ENCODE data around the gene FRMD4B.

The FRMD4B gene

DNA sequence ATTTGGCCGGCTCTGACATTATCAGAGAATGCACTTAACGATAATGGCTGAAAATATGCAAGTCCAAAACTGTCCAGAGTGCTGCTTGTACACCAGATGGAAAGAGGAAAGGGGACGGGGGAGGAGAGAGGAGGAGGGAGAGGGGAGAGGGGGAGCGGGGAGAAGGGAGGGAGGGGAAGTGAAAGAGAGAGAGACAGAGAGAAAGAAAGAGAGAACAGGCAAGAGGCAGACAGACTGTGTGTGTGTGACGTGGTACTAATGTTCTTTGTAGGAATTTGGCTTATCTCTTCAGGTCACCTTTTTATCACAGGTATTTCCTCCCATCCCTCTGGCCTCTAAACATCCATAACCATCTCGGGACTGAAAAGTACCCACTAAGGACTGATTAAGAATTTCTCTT is 188.4 kb downstream of the FRMD4B start:
- DNase-seq: no peak

DNA sequence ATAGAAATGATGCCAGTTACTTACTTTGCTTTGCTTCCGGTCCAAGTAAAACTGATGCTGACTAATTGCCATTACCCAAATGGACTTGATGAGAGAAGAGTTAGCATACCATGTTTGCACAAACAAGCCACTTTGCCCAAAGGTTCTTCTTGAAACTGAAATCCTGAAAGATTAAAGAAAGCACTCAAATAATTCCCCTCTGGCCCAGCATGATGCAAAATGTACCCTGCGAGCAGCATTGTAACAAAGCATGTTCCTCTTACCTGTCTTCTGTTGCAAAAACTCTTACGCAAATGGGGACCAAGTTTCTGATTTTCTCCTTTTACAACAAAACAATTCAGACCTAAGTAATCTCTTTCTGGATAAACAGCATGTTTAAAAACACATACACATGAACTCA is 189.0 kb downstream of the FRMD4B start:
- no peak for DNase-seq

DNA sequence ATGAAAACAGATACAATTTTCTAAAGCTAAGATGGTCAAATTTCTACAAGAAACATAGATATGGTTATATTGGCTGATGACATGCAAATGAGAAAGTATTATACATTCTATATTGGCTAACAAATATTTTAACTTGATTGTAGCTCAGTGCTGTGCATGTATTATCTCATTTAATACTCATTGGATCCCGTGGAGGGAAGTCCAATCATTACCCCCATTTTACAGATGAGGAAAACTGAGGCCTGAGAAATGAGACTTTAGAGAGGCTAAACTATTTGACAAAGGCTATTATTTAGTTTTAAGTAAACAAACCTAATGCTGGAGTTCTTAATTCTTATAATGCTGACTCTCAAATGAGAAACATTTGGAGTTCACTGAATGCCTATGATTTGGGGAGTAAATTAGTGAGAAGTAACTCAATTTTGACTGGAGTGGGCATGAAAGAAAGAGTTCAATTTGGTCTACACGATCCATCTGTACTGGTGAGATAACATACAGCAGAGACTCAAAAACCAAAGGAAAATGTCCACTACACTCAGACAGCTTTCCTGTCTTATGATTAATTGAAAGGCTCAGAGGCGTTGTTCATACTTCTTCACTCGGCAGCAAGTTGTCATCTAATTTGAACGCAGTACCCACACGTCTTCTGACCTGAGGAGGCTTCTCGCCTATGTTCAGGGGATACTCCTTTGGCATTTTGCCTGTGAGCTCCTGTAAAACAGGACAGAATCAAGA is 191.3 kb downstream of the FRMD4B start:
- no peak for DNase-seq

DNA sequence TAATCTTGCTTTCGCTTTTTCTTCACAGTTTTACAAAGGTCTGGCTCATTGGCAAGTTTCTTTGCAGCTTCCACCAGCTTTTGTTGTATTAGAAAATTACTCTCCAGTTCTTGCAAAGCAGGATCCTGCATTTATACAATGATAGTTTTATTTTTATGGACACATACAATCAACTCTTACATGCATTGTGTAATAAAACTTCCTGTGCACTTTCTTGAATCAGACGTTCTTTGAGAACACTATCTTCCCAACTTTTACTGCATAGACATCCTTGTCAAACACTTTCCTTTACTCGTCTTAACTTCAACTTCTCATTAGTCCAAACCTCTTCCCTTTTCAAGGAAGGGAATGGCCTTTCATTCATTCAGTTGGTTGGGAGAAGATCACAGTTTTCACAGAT is 192.1 kb downstream of the FRMD4B start:
- no peak for DNase-seq

DNA sequence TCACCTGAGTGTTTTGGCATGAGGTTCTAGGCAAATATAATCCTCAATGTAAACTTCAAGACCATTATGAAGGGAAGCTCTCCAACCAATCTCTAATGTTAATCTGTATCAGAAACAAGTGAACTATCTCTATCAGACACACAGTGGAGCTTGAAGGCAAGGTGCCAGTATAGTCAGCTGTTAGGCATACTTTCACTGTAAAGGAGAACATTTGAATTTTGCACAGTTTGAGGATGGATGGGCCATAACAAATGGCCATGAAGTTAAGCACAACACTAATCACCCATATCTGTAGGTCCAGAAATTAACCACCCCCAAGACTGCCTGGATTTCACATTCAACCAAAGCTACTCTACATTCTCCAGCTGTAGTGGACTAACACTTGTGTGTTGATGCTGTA is 194.4 kb downstream of the FRMD4B start:
- DNase-seq: no peak

DNA sequence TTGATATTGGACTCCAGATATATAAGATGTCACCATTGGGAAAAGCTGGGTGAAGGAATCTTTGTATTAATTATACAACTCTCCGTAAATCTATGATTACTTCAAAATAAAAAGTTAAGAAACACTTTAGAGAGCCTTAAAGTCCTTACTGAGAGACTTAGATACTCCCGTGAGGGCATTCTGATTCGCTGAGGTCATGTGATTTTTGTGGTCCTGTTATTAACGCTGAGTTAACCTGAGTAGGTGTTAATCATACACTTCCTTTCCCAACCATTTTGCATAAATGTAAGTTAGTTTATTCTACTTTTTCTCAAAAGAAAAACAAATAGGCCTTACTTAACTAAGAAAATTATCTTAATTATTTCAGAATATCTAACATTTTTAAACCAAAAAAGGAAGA is 196.4 kb downstream of the FRMD4B start:
- no peak for DNase-seq

DNA sequence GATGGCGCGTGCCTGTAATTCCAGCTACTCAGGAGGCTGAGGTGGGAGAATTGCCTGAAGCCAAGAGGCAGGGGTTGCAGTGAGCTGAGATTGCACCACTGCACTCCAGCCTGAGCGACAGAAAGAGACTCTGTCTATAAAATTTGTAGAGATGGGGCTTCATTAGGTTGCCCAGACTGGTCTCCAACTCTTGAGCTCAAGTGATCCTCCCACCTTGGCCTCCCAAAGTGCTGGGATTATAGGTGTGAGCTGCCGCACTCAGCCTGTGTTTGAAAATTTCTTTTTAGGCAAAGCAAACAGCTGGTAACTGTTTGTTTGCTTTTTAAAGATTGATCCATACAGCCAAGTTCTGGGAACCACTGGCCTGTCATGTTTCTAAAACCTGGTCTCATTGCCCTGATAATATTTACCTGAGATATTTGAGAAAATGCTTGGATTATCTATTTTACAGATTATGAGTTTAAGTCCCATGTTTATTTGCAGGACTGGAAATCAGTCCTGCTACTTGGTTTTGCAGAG is 199.3 kb downstream of the FRMD4B start:
- DNase-seq: no peak

DNA sequence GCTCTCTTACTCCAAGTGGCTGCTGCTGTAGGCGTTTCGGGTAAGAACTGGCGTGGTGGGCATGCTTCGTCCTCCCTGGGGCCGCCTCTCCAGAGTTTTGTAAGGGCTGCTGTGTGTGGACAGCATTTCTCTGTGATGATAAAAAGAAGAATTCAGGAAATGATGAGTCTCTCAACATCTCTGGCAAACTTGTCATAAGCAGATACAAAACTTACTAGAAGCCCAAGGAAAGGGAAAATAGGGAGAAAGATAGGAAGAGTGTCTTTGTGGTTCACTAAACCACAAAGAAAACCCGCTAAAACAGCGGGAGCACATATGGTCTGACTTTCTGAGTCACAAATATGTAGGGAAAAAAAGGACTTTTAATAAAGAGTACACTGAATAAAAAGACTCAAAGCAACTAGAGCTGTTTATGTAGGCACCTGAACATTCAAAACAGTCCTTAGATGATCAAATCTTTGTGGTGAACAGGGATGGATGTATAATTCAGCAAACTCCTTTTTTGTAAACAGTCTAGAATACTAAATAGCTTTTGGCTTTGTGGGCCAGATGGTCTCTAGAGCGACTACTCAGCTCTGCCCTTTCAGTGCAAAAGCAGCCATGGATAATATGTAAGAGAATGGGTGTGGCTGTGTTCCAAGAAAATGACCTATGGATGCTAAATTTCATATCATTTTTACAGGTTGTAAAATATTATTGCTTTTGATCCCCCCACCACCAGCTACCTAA is 203.1 kb downstream of the FRMD4B start:
- no peak for DNase-seq

DNA sequence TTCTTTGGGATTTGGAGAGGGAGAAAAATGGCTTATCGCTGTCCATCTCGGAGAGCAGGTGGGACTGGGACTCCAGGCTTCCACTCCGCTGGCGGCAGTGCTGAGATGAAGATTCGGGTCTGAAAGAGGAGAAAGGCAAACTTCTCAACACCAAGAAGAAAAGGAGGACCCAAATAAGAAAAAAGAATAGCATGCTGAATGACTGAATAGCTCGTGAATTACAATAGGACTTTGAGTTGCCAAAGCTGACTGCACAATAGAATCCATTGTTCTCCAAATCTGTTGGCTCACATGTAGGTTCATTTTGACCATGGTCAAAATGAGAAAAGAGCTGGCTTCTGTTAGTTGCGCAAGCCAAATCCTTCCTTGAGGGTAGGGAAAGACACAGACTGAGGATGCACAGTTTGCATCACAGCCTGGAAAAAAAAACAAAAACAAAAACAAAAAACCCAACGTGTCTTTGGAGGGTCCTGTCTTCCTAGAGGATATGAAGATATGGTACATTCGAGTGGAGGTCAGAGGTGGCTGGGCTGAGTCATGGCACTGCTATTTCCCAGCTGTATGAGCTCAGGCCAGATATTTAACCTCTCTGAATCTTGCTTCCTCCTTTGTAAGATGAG is 204.2 kb downstream of the FRMD4B start:
- DNase-seq: no peak

DNA sequence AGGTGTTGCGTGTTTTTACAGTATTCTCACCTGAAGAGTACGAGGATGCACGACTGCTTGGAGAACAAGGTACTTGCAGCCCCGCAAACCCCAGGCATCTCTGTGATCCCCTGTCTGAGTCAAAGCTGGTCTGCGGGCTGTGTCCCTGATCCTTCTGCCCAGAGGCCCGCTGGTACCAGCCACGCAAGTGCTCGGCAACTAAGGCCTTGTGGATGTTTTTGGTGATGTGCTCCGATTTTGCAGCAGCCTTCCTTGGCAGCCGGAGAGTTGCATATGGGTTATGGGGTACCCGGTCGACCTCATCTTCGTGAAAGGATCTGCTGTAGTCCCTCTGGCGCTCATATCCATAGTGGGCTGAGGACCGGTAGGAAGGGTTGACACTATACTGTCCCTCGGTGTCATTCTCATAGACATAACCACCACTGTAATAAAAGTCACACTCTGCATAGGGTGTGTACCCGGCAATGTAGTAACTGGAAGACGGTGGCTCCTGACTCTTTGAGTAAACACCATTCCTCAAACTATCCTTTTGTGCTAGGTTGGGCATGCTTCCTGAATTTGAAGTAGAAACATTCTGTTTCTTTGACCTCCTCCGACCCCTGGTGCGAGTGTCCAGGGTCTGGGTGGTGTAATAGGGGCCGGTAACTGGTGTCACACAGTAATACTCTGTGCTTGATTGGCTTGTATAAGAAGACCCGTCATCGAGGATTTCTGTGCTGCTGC is 204.9 kb downstream of the FRMD4B start:
- DNase-seq: no peak

DNA sequence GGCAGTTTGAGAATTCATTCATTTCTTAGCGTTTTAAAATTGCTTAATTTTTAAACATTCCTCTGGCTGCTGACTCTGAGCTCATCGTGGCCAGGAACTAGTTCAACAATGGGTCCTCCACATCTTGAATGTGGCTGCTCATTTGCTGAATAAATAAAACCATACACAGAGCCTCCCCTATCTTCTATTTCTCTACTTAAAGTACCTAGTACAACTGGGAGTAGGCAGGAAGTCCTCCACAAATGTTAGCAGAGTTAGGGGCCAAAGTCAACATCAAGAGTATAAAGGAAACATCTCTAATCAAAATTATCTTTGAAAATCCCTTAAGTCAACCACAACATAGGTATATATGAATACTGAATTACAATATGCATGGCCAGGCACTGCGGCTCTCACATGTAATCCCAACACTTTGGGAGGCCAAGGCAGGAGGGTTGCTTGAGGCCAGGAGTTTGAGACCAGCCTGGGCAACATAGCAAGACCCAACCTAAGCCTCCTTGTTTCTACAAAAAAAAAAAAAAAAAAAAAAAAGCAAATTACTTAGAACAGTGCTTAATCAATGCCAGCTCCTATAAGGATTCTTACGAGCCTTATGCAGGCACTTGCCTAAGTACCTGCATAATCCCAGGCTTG is 206.0 kb downstream of the FRMD4B start:
- DNase-seq: no peak

DNA sequence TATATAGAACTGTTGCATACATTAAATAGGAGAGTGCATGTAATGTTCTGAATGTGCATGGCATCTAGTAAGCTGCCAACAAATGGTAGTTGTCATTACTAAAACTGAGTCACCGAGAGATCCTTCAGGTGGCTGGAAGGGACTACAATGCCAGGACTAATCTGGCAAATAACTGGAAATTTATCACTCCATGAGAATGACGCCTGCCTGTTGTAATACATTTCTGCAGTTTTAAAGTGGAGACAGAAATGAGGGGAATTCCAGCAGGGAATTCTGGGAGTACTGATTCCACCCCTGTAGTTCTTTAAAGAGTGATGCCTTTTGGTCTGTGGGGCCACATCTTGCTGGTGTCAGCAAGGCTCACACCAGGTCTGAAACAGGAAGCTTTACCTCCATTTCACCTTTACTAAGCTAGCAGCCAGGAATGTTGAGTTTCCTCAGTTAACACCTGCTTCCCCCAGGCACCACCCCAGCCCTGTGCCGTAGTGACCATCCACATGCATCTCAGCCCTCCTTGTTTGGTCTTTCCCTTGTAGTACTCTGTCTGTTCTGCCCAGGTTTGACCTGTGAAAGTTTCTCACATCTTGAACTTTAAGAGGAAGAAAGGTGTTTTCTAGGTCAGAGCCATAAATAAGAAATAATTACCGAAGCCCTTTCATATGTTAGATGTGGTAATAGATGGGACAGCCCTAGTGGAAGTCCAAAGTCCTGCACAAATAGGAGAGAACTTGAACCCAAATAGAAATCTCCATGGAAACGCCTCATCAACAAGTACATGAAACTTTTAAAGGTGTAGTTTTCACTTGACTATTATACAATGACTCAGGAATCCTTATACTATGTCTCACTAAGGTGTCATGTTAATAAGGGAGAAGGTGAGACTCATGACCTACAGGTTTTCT is 206.8 kb downstream of the FRMD4B start:
- no peak for DNase-seq

DNA sequence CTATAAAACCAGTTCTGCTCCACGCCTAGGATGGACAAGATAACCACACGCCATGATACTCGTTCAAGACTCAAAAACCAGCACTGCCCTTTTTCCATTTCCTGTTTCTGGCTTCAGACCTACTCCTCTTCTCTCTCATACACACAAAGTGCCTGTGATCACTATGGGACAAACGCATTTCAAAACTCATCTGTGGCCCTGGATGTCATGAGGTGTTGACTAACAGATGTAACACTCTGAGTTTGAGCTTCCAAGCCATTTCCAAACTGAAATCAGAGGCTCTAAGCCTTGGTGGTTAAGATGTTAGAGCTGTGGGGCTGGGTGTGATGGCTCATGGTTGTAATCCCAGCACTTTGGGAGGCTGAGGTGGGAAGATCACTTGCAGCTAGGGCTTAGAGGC is 207.8 kb downstream of the FRMD4B start:
- DNase-seq: no peak

DNA sequence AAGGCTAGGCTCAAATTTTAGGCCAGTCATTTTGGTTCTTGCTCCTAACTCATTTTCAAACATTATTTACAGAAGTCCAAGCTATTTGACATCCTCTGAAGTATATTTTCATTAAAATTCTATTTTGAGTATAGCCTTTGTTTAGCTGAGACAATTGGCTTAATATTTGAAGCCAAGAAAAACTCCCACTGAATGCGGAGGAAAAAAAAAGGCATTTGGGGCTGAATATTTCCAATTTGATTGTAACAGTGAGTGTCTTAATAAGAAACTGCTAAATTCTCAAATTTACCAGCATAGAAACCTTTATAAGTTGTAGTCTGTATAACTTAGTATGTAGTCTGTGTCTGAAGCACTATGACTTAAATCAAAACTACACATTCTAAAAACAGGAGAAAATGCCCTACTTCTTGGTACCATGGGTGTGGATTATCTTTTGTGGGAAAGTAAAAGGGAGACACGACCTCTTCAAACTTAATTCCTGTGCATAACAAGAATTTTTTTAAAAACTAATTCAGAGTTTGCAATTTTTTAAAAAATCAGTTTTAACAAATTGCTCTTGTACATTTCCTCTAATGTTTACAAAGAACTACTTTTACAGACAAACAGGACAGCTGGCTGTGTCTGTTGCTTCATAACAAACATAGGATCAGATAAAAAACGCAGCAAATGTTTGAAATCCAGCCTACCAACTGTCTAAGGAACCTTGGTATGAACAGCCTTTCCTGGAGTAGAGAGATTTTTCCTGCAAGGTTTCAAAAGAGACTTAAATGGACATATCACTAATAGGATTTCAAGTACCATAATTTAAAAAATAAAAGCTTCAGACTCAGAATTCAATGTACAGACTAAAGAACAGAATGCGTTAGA is 210.8 kb downstream of the FRMD4B start:
- no peak for DNase-seq

DNA sequence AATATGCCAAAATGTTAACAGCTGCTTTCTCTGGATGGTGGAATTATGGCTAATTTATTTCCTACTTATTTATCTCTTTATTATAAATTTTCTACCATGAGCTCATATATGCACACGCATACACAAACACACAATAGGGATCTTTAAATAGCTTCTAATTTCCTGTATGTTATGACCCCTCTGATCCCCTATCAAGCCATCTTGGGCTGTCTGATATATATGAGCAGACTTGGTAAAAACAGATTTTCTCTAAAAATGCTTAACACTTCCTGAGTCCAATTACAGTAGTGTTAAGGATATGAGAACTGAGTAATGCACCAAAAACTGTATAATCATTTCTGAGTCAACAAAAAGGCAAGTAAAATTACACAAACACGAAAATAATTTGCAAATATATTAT is 211.4 kb downstream of the FRMD4B start:
- no peak for DNase-seq

DNA sequence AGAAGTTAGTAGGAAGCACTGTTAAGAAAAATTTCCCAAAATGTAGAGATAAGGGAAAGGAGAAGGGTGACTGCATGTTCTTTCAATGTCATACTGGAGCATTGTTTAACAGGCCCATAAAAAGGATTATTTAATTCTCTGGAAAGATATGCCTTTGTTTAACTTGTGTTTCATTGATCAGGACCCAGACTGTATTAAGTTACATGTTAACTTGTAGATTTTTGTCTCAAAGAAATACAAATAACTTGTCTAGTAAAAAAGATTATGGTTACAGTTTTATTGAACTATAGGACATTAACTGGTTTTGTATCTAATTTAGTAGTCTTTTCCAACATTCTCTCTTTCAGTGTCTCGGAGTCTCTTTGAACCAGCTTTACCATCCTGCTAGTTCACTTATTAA is 213.8 kb downstream of the FRMD4B start:
- DNase-seq: no peak

DNA sequence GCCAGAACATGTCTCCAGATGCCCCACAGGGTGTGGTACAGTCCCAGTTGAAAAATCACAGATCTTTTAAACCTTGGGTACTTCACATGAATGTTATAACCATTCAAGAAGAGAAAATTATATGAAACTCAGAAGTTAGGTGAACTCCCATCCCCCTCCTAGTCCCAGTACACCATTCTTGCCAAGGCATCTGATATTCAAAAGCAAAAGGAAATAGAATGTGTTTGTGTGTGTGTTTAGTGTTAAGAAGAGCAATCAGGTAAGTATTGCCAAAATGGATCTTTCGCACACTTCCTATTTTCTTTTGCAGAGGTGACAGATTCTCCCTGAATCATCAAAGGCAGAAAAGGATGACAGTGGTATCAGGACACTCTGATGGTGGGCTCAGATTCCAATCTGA is 219.4 kb downstream of the FRMD4B start:
- no peak for DNase-seq

DNA sequence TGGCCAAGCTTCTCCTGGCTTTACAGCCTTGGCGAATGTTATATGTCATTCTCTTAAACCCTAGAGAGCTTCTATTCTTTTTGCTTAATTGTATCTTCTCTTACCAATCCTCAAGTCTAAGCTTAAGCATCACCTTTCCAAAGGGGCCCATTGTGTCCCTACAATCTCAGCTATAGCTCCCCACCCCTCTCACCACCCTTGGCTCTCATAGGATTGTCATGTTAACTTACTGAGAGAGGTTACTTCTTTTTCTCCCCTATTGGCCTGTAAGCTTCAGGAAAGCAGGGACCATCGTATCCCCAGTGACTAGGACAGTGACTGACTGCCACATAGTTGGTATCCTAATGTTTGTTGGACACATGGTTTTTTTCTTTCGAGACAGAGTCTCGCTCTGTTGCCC is 220.1 kb downstream of the FRMD4B start:
- DNase-seq: no peak

DNA sequence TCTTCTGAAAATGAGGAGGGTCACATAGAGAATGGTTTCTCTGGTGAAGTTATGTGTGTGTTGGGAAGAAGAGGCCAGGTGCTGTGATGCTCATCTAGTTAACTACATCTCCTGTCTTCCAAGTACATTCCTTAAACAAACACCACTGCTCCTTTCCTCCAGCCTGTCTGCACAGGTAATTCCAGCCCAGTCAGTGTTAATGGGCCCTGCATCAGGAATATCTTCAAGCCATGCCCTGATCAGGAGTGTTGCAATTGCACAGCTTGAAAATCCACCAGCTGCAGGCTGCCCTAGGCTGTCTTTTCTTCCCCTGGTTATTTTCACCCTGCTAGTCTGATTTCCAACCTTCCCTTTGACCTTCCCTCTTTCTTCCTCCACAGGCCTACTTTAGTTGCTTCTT is 221.6 kb downstream of the FRMD4B start:
- DNase-seq: no peak

DNA sequence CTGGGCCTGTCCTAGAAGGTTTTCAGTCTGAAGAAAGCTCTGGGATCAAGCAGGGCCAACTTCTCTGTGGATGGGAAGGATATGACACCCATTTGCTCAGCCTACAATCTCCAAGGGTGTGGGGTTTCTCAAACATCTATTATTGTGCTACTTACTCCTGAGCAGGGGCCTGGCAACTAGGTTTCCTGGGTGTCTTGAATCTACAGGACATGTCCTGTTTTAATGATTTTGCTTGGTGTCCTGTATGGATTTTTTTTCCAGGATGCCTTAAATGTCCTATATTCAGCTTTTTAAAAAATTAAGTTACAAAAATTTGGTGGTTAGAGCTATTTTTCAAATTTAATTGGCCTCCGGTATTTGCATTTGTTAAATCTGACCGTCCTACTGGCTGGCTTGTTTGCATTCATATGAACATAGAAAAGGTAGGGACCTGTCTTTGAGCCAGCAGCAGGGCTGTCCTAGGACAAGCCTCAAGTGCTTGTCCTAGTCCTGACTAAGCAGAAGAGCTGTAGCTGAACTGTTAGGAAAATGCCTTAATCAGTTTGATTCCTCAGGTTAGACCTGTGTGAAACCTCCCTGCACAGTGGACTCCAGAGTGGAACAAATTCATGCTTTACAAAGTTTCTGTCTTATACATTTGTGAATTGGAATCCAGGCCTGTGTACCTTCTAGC is 223.4 kb downstream of the FRMD4B start:
- no peak for DNase-seq

Data from NCI-H2029 (cell line).